Measurements from ENCODE around the gene MBD5. TPM values are rescaled to one million over a fixed set of nuclear protein-coding genes. Genes with fewer than 3 reads are reported as not detected.

MBD5 gene
- total and polyA plus RNA-seq, 2 of the 4 experiments (the other 2 are of a cell fraction) = 9.8 to 14.2 TPM

- Histone ChIP-seq H3K9ac (ENCODE audit: low read depth, low read length) (peak overlapping the region; percentile 27; the same call in 1 of the 2 replicates), H3K14ac (replicated peaks; ENCODE audit: low read depth, low read length) (no peak overlapping the region), H3K9me1 (ENCODE audit: insufficient read depth, low read length) (peaks cover 5% of the 10 kb centered on the region; the same call in 1 of the 2 replicates), H2AK9ac (replicated peaks; ENCODE audit: low read depth, low read length, poor library complexity) (no peak overlapping the region), H2BK120ac (ENCODE audit: low read depth, low read length) (no peak overlapping the region), H3K23ac (ENCODE audit: low read depth, low read length) (peak overlapping the region; percentile 53), H3K4me3 (ENCODE audit: insufficient read depth, low read depth, low read length) (no peak overlapping the region), H3K9me3 (ENCODE audit: control insufficient read depth, insufficient read depth, low read length) (no peaks in the 10 kb centered on the region), H3K27ac (ENCODE audit: insufficient read depth, low read length) (no peak overlapping the region; the same call in 1 of the 2 replicates), H3K27me3 (ENCODE audit: control insufficient read depth, insufficient read depth, low read length) (no peaks in the 10 kb centered on the region), H2AFZ (replicated peaks; ENCODE audit: low read length, poor library complexity) (no peak overlapping the region), H4K20me1 (ENCODE audit: insufficient read depth, low read length) (peaks cover 7% of the 10 kb centered on the region; the same call in 1 of the 2 replicates), H2AK5ac (ENCODE audit: low read depth, low read length) (0 out of 2 replicates have a peak overlapping the region, but pooled peaks have one; percentile 63), H3K79me1 (ENCODE audit: low read depth in 1 of 2, low read length in 2 of 2) (peaks cover 4 to 31% of the 10 kb centered on the region in 2 experiments; a peak in 2 of 4 replicates), H2BK15ac (ENCODE audit: low read depth, low read length) (no peak overlapping the region), H4K8ac (ENCODE audit: low read depth in 2 of 2, low read length in 2 of 2) (no peak overlapping the region), H3K4ac (ENCODE audit: low read depth, low read length) (no peak overlapping the region), H3K36me3 (ENCODE audit: control insufficient read depth, insufficient read depth, low read length) (peaks cover 4% of the 10 kb centered on the region; the same call in 1 of the 2 replicates), H4K5ac (ENCODE audit: low read depth, low read length) (no peak overlapping the region), H4K91ac (ENCODE audit: insufficient read depth, low read depth, low read length) (no peak overlapping the region), H3K56ac (ENCODE audit: extremely low read depth, insufficient read depth, low read length) (no peak overlapping the region), H3K4me1 (ENCODE audit: control insufficient read depth, insufficient read depth, low read length) (peaks cover 2% of the 10 kb centered on the region; the same call in 1 of the 2 replicates), H3K18ac (ENCODE audit: low read depth, low read length) (no peak overlapping the region), H3K4me2 (ENCODE audit: low read depth, low read length) (peak overlapping the region; percentile 73), H2BK5ac (ENCODE audit: low read depth, low read length, poor library complexity, severe bottlenecking) (no peak overlapping the region), H2BK20ac (ENCODE audit: low read depth, low read length) (no peak overlapping the region)
- BruUV-seq (replicated peaks) = no TSS peak
- dilution Hi-C loops (cut with HindIII; ENCODE audit: low sequenced_read_pairs, unreplicated experiment) (no loop called here), in situ Hi-C loops (cut with MboI; ENCODE audit: low sequenced_read_pairs) (no loop called here), intact Hi-C loops (cut with micrococcal nuclease) (loop anchor here (5.0 kb wide), 1 partner anchor 248 kb away; no protein-coding TSS in a partner anchor)
- no peak for ATAC-seq (ENCODE audit: low read depth)
- no peak for DNase-seq
- POLR2A ChIA-PET (ENCODE audit: unreplicated experiment) = interaction anchor here (0.6 kb wide), 1 partner anchor 460 kb away, joined by 3 read pairs; no protein-coding TSS in a partner anchor
- CTCF ChIA-PET = no interaction called here
- TF ChIP-seq NFE2L2 (IDR thresholded peaks at IDR 0.05; ENCODE audit: low read depth, low read length) (no peak), CEBPB (IDR thresholded peaks at IDR 0.05; ENCODE audit: low read depth, low read length) (no peak), SMC3 (IDR thresholded peaks at IDR 0.05; ENCODE audit: low read depth, low read length) (no peak), CHD1 (IDR thresholded peaks at IDR 0.05; ENCODE audit: low read depth, low read length) (no peak), MAZ (IDR thresholded peaks at IDR 0.05; ENCODE audit: borderline replicate concordance, low read depth, low read length) (no peak), POLR2A (IDR thresholded peaks at IDR 0.05; ENCODE audit: low read depth, low read length) (no peak), RAD21 (IDR thresholded peaks at IDR 0.05; ENCODE audit: low read length) (no peak), FOS (IDR thresholded peaks at IDR 0.05; ENCODE audit: low read depth, low read length) (no peak), USF2 (IDR thresholded peaks at IDR 0.05; ENCODE audit: low read depth, low read length) (no peak), MXI1 (IDR thresholded peaks at IDR 0.05; ENCODE audit: borderline replicate concordance, low read depth, low read length) (no peak), CTCF (conservative IDR thresholded peaks at IDR 0.05; ENCODE audit: low read depth, low read length) (no peak), RCOR1 (IDR thresholded peaks at IDR 0.05; ENCODE audit: insufficient replicate concordance, low read length) (no peak), ELK1 (IDR thresholded peaks at IDR 0.05; ENCODE audit: borderline replicate concordance, low read depth, low read length) (no peak)
These were observed 3.0 kb downstream of the MBD5 start for GRCh38 chr2:148023861-148024260.

All from IMR-90 (cell line).